NT2/D1 (cell line): ENCODE measurements around the gene CIAO2B.

Experiments used
- SUZ12 ChIP-seq: IDR thresholded peaks from 2 replicates; pipeline ENCODE4 v1.6.1; 2011; ENCODE audit not compliant: insufficient read length, insufficient read depth; ENCODE audit errors: extremely low read depth
- YY1 ChIP-seq: IDR thresholded peaks from 2 replicates; pipeline ENCODE4 v1.6.1; 2011; ENCODE audit not compliant: insufficient read length, insufficient read depth

GRCh38 chr16:66926171-66926947 lies 7.8 kb downstream of the CIAO2B start:
- TF ChIP-seq YY1 (no peak), SUZ12 (no peak)
